GM23338 (cell line): ENCODE data around the gene CACNA1D. TPM values are rescaled to one million over a fixed set of nuclear protein-coding genes. Genes with fewer than 3 reads are reported as not detected.

Experiments
- ATAC-seq: fragments of 200-7000 bp; cut with Tn5 transposase; 3 replicates; pipeline ENCODE4 v1.9.1; 2020
- DNase-seq: peaks from one replicate; pipeline ENCODE4 v3.0.0-alpha.2; 2015; ENCODE audit warnings: low spot score
- H2AFZ ChIP-seq: fragments of 200-600 bp; sonication (generic); 2 replicates; pipeline ENCODE4 v1.8.0; 2016; ENCODE audit warnings: antibody characterized with exemption, mild to moderate bottlenecking, moderate library complexity
- H3F3A ChIP-seq: fragments of 200-600 bp; sonication (generic); replicated peaks from 2 replicates; pipeline ENCODE4 v1.8.0; 2017; ENCODE audit warnings: antibody characterized with exemption, mixed run types, low read depth
- H3K27ac ChIP-seq: fragments of 200-600 bp; sonication (generic); 2 replicates; pipeline ENCODE4 v1.6.1; 2016; ENCODE audit warnings: low read depth
- H3K27me3 ChIP-seq: fragments of 200-600 bp; sonication (generic); 2 replicates; pipeline ENCODE4 v1.8.0; 2016; ENCODE audit warnings: mild to moderate bottlenecking, mixed run types, moderate library complexity; ENCODE audit not compliant: insufficient read depth
- H3K36me3 ChIP-seq: fragments of 200-600 bp; sonication (generic); 2 replicates; pipeline ENCODE4 v1.8.0; 2016; ENCODE audit warnings: mild to moderate bottlenecking; ENCODE audit not compliant: insufficient read depth
- H3K4me1 ChIP-seq: fragments of 200-600 bp; sonication (generic); 2 replicates; pipeline ENCODE4 v1.8.0; 2016; ENCODE audit warnings: mild to moderate bottlenecking, moderate library complexity; ENCODE audit not compliant: insufficient read depth
- H3K4me2 ChIP-seq: fragments of 200-600 bp; sonication (generic); 2 replicates; pipeline ENCODE4 v1.7.1; 2017; ENCODE audit warnings: mixed run types
- H3K4me3 ChIP-seq: fragments of 200-600 bp; sonication (generic); 2 replicates; pipeline ENCODE4 v1.6.1; 2016; ENCODE audit warnings: mixed run types
- H3K79me2 ChIP-seq: fragments of 200-600 bp; sonication (generic); replicated peaks from 2 replicates; pipeline ENCODE4 v1.8.0; 2017; ENCODE audit warnings: mild to moderate bottlenecking; ENCODE audit not compliant: insufficient read depth
- H3K9me2 ChIP-seq: fragments of 200-600 bp; sonication (generic); 2 replicates; pipeline ENCODE4 v1.8.0; 2017; ENCODE audit not compliant: insufficient read depth
- H4K20me1 ChIP-seq: fragments of 200-600 bp; sonication (generic); replicated peaks from 2 replicates; pipeline ENCODE4 v1.8.0; 2017; ENCODE audit warnings: mild to moderate bottlenecking; ENCODE audit not compliant: insufficient read depth
- H3K27ac Mint-ChIP-seq: 2 replicates; pipeline ENCODE4 v1.8.0; 2020; ENCODE audit warnings: inconsistent platforms, mild to moderate bottlenecking, moderate library complexity, mixed read lengths
- H3K27me3 Mint-ChIP-seq: 3 replicates; pipeline ENCODE4 v1.8.0; 2022; ENCODE audit warnings: low read depth, mild to moderate bottlenecking, moderate library complexity, mixed read lengths, inconsistent platforms; ENCODE audit not compliant: insufficient read depth, poor library complexity
- H3K36me3 Mint-ChIP-seq: 3 replicates; pipeline ENCODE4 v1.8.0; 2021; ENCODE audit warnings: low read depth, mild to moderate bottlenecking, inconsistent platforms, moderate library complexity, mixed read lengths
- H3K4me1 Mint-ChIP-seq: 3 replicates; pipeline ENCODE4 v1.8.0; 2020; ENCODE audit warnings: mild to moderate bottlenecking, inconsistent platforms, mixed read lengths
- H3K4me3 Mint-ChIP-seq: 3 replicates; pipeline ENCODE4 v1.8.0; 2021; ENCODE audit warnings: moderate library complexity, mild to moderate bottlenecking, inconsistent platforms, mixed read lengths
- H3K9me3 Mint-ChIP-seq: 3 replicates; pipeline ENCODE4 v1.8.0; 2020; ENCODE audit warnings: moderate library complexity, mild to moderate bottlenecking, inconsistent platforms, mixed read lengths
- CREB1 ChIP-seq: fragments of 250-450 bp; sonication (Bioruptor Pico); IDR thresholded peaks from 2 replicates; pipeline ENCODE4 v1.5.0; 2020; ENCODE audit warnings: low read depth, mild to moderate bottlenecking, moderate library complexity
- CTCF ChIP-seq, 2 experiments: fragments of 200-600 bp in 1 of 2; sonication (generic) in 1 of 2; conservative IDR thresholded peaks; 2 replicates each; pipeline versions ENCODE4 v1.5.1 to v1.6.1; 2016 to 2017; ENCODE audit warnings: antibody characterized with exemption in 2 of 2, low read depth in 2 of 2, mild to moderate bottlenecking in 2 of 2, moderate library complexity in 1 of 2
- EZH2 ChIP-seq: fragments of 200-600 bp; sonication (generic); IDR thresholded peaks from one replicate; pipeline ENCODE4 v1.8.0; 2017; ENCODE audit warnings: antibody characterized with exemption, mild to moderate bottlenecking, low read depth; ENCODE audit not compliant: unreplicated experiment
- EZH2phosphoT487 ChIP-seq: fragments of 200-600 bp; sonication (generic); IDR thresholded peaks from one replicate; pipeline ENCODE4 v1.8.1; 2018; ENCODE audit warnings: antibody characterized with exemption; ENCODE audit not compliant: unreplicated experiment
- JUNB ChIP-seq: IDR thresholded peaks from one replicate; pipeline ENCODE4 v1.6.1; 2016; ENCODE audit warnings: antibody characterized with exemption; ENCODE audit not compliant: unreplicated experiment
- NANOG ChIP-seq: IDR thresholded peaks from 2 replicates; pipeline ENCODE4 v1.6.1; 2016; ENCODE audit warnings: antibody characterized with exemption, borderline replicate concordance
- POLR2AphosphoS5 ChIP-seq: IDR thresholded peaks from 2 replicates; pipeline ENCODE4 v1.6.1; 2016; ENCODE audit warnings: antibody characterized with exemption, low read depth
- STAT1 ChIP-seq: IDR thresholded peaks from one replicate; pipeline ENCODE4 v1.6.1; 2016; ENCODE audit warnings: antibody characterized with exemption; ENCODE audit not compliant: unreplicated experiment
- ZNF114 ChIP-seq: fragments of 250-450 bp; sonication (Bioruptor Pico); IDR thresholded peaks from 2 replicates; pipeline ENCODE4 v1.5.0; 2020; ENCODE audit warnings: mild to moderate bottlenecking, moderate library complexity
- ZNF331 ChIP-seq: fragments of 250-450 bp; sonication (Bioruptor Pico); IDR thresholded peaks from 2 replicates; pipeline ENCODE4 v1.5.0; 2020; ENCODE audit warnings: low read depth, mild to moderate bottlenecking, moderate library complexity
- polyA plus RNA-seq: library from polyadenylated mRNA; unstranded; fragments of >200 nt; fragmentation: Nextera tagmentation; extraction: Ambion mirVana; gene quantifications from 2 replicates; pipeline ENCODE4 v1.2.1, GENCODE V29; 2016
- total RNA-seq: library from RNA; depleted of rRNA; stranded (reverse); fragments of >200 nt; shearing (Covaris generic); gene quantifications from 2 replicates; pipeline ENCODE4 v1.2.3, GENCODE V29; 2014
- TF ChIP-seq, protein P1 (sequence below): IDR thresholded peaks from one replicate; pipeline ENCODE4 v1.6.1; 2018; ENCODE audit warnings: antibody characterized with exemption; ENCODE audit not compliant: unreplicated experiment
- TF ChIP-seq, protein P2 (sequence below): fragments of 250-450 bp; sonication (Bioruptor Pico); IDR thresholded peaks from 2 replicates; pipeline ENCODE4 v1.5.0; 2020; ENCODE audit warnings: mild to moderate bottlenecking, moderate library complexity
- TF ChIP-seq, protein P3 (sequence below): IDR thresholded peaks from 2 replicates; pipeline ENCODE4 v1.6.1; 2016; ENCODE audit warnings: antibody characterized with exemption

CACNA1D gene
- total and polyA plus RNA-seq, 2 experiments from 2014 or later = 1.7 to 1.8 TPM

DNA sequence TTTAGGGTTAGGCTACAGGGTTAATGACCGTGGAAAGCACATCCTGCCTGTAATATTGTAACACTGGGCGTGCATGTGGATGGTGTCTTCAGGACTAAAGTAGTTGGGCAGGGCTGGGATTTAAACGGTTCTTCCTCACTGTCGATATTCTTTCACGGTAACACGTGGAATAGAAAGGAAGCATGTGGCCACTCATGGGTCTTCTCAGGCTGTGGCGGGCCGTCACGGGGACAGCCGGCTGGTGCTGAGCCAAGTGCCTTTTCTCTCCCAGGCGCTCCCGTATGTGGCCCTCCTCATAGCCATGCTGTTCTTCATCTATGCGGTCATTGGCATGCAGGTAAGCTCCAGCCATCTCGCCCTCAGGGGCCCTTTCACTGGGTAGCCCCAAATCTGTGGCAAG is 278.2 kb downstream of the CACNA1D start:
- no peaks in the 10 kb centered on the region for H4K20me1 ChIP-seq
- Mint-ChIP-seq H3K4me1 (peaks cover 45% of the 10 kb centered on the region), H3K27ac (no peak overlapping the region), H3K9me3 (no peaks in the 10 kb centered on the region), H3K36me3 (no peaks in the 10 kb centered on the region), H3K4me3 (no peak overlapping the region), H3K27me3 (peaks cover 5% of the 10 kb centered on the region)
- no peak for ATAC-seq
- H3K4me3 ChIP-seq = no peak overlapping the region
- H3K79me2 ChIP-seq = no peaks in the 10 kb centered on the region
- H3F3A ChIP-seq = no peaks in the 10 kb centered on the region
- H3K9me2 ChIP-seq = no peaks in the 10 kb centered on the region; the same call in 1 of the 2 replicates
- H3K4me2 ChIP-seq = no peak overlapping the region
- H3K4me1 ChIP-seq = no peaks in the 10 kb centered on the region
- no peaks in the 10 kb centered on the region for H3K27me3 ChIP-seq
- peak overlapping the region; percentile 47 for H2AFZ ChIP-seq
- no peak for DNase-seq
- TF ChIP-seq POLR2AphosphoS5 (no peak), CREB1 (no peak), EZH2phosphoT487 (no peak), STAT1 (no peak), JUNB (no peak), EZH2 (no peak), CTCF (conservative IDR thresholded peaks at IDR 0.05; ENCODE audit: low read depth in 2 of 2) (no peak), ZNF331 (CRISPR knock-in tag) (no peak), ZNF114 (no peak), NANOG (no peak)
- TF ChIP-seq, protein P1, sequence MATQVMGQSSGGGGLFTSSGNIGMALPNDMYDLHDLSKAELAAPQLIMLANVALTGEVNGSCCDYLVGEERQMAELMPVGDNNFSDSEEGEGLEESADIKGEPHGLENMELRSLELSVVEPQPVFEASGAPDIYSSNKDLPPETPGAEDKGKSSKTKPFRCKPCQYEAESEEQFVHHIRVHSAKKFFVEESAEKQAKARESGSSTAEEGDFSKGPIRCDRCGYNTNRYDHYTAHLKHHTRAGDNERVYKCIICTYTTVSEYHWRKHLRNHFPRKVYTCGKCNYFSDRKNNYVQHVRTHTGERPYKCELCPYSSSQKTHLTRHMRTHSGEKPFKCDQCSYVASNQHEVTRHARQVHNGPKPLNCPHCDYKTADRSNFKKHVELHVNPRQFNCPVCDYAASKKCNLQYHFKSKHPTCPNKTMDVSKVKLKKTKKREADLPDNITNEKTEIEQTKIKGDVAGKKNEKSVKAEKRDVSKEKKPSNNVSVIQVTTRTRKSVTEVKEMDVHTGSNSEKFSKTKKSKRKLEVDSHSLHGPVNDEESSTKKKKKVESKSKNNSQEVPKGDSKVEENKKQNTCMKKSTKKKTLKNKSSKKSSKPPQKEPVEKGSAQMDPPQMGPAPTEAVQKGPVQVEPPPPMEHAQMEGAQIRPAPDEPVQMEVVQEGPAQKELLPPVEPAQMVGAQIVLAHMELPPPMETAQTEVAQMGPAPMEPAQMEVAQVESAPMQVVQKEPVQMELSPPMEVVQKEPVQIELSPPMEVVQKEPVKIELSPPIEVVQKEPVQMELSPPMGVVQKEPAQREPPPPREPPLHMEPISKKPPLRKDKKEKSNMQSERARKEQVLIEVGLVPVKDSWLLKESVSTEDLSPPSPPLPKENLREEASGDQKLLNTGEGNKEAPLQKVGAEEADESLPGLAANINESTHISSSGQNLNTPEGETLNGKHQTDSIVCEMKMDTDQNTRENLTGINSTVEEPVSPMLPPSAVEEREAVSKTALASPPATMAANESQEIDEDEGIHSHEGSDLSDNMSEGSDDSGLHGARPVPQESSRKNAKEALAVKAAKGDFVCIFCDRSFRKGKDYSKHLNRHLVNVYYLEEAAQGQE = no peak
- TF ChIP-seq, protein P2, sequence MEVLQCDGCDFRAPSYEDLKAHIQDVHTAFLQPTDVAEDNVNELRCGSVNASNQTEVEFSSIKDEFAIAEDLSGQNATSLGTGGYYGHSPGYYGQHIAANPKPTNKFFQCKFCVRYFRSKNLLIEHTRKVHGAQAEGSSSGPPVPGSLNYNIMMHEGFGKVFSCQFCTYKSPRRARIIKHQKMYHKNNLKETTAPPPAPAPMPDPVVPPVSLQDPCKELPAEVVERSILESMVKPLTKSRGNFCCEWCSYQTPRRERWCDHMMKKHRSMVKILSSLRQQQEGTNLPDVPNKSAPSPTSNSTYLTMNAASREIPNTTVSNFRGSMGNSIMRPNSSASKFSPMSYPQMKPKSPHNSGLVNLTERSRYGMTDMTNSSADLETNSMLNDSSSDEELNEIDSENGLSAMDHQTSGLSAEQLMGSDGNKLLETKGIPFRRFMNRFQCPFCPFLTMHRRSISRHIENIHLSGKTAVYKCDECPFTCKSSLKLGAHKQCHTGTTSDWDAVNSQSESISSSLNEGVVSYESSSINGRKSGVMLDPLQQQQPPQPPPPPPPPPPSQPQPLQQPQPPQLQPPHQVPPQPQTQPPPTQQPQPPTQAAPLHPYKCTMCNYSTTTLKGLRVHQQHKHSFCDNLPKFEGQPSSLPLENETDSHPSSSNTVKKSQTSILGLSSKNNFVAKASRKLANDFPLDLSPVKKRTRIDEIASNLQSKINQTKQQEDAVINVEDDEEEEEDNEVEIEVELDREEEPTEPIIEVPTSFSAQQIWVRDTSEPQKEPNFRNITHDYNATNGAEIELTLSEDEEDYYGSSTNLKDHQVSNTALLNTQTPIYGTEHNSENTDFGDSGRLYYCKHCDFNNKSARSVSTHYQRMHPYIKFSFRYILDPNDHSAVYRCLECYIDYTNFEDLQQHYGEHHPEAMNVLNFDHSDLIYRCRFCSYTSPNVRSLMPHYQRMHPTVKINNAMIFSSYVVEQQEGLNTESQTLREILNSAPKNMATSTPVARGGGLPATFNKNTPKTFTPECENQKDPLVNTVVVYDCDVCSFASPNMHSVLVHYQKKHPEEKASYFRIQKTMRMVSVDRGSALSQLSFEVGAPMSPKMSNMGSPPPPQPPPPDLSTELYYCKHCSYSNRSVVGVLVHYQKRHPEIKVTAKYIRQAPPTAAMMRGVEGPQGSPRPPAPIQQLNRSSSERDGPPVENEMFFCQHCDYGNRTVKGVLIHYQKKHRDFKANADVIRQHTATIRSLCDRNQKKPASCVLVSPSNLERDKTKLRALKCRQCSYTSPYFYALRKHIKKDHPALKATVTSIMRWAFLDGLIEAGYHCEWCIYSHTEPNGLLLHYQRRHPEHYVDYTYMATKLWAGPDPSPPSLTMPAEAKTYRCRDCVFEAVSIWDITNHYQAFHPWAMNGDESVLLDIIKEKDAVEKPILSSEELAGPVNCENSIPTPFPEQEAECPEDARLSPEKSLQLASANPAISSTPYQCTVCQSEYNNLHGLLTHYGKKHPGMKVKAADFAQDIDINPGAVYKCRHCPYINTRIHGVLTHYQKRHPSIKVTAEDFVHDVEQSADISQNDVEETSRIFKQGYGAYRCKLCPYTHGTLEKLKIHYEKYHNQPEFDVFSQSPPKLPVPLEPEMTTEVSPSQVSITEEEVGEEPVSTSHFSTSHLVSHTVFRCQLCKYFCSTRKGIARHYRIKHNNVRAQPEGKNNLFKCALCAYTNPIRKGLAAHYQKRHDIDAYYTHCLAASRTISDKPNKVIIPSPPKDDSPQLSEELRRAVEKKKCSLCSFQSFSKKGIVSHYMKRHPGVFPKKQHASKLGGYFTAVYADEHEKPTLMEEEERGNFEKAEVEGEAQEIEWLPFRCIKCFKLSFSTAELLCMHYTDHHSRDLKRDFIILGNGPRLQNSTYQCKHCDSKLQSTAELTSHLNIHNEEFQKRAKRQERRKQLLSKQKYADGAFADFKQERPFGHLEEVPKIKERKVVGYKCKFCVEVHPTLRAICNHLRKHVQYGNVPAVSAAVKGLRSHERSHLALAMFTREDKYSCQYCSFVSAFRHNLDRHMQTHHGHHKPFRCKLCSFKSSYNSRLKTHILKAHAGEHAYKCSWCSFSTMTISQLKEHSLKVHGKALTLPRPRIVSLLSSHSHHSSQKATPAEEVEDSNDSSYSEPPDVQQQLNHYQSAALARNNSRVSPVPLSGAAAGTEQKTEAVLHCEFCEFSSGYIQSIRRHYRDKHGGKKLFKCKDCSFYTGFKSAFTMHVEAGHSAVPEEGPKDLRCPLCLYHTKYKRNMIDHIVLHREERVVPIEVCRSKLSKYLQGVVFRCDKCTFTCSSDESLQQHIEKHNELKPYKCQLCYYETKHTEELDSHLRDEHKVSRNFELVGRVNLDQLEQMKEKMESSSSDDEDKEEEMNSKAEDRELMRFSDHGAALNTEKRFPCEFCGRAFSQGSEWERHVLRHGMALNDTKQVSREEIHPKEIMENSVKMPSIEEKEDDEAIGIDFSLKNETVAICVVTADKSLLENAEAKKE = no peak
- TF ChIP-seq, protein P3, sequence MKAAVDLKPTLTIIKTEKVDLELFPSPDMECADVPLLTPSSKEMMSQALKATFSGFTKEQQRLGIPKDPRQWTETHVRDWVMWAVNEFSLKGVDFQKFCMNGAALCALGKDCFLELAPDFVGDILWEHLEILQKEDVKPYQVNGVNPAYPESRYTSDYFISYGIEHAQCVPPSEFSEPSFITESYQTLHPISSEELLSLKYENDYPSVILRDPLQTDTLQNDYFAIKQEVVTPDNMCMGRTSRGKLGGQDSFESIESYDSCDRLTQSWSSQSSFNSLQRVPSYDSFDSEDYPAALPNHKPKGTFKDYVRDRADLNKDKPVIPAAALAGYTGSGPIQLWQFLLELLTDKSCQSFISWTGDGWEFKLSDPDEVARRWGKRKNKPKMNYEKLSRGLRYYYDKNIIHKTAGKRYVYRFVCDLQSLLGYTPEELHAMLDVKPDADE = no peak
- no peaks in the 10 kb centered on the region for H3K36me3 ChIP-seq
- H3K27ac ChIP-seq = no peak overlapping the region
